H9 (cell line): Measurements from ENCODE around the gene USP12. TPM values are rescaled to one million over a fixed set of nuclear protein-coding genes. Genes with fewer than 3 reads are reported as not detected.
A peak's percentile ranks its signal among the peaks of the same experiment; 100 is the strongest.
"Not testable (repeated sequence)": the region's sequence is repeated elsewhere in the genome, so short reads cannot be mapped to it uniquely, and the experiment has no call there.

ENCODE experiments used
- DNase-seq: peaks from one replicate; pipeline ENCODE4 v3.0.0-alpha.2; 2017
- H2AFZ ChIP-seq: one replicate; pipeline ENCODE4 v1.6.1; 2013; ENCODE audit warnings: mild to moderate bottlenecking, low read length, control low read depth, moderate library complexity
- H2AK5ac ChIP-seq: 2 replicates; pipeline ENCODE4 v1.6.1; 2013; ENCODE audit warnings: low read length, control low read depth, mixed read lengths; ENCODE audit not compliant: insufficient read length
- H2BK120ac ChIP-seq: one replicate; pipeline ENCODE4 v1.6.1; 2013; ENCODE audit warnings: low read depth, mild to moderate bottlenecking, low read length, control low read depth, inconsistent platforms; ENCODE audit not compliant: poor library complexity, severe bottlenecking
- H2BK12ac ChIP-seq: 2 replicates; pipeline ENCODE4 v1.6.1; 2013; ENCODE audit warnings: low read length, control low read depth, mixed read lengths, low read depth; ENCODE audit not compliant: insufficient read length
- H2BK15ac ChIP-seq: 2 replicates; pipeline ENCODE4 v1.6.1; 2013; ENCODE audit warnings: low read depth, low read length, control low read depth
- H2BK20ac ChIP-seq: one replicate; pipeline ENCODE4 v1.6.1; 2013; ENCODE audit warnings: low read depth, mild to moderate bottlenecking, low read length, control low read depth, inconsistent platforms; ENCODE audit not compliant: poor library complexity, severe bottlenecking
- H2BK5ac ChIP-seq: 2 replicates; pipeline ENCODE4 v1.6.1; 2013; ENCODE audit warnings: low read length, control low read depth, mixed read lengths; ENCODE audit not compliant: insufficient read length
- H3K14ac ChIP-seq: 2 replicates; pipeline ENCODE4 v1.6.1; 2013; ENCODE audit warnings: low read length, control low read depth; ENCODE audit not compliant: insufficient read depth
- H3K18ac ChIP-seq: 2 replicates; pipeline ENCODE4 v1.6.1; 2013; ENCODE audit warnings: low read depth, mild to moderate bottlenecking, mixed read lengths, low read length, control low read depth; ENCODE audit not compliant: insufficient read length
- H3K23ac ChIP-seq: 2 replicates; pipeline ENCODE4 v1.6.1; 2013; ENCODE audit warnings: low read length, control low read depth, mixed read lengths, low read depth; ENCODE audit not compliant: insufficient read length
- H3K23me2 ChIP-seq: 2 replicates; pipeline ENCODE4 v1.6.1; 2013; ENCODE audit warnings: low read depth, mild to moderate bottlenecking, mixed read lengths, low read length, control low read depth; ENCODE audit not compliant: insufficient read length, poor library complexity, severe bottlenecking
- H3K27ac ChIP-seq: 2 replicates; pipeline ENCODE4 v1.5.1; 2013; ENCODE audit warnings: low read length, control low read depth, mixed read lengths, low read depth; ENCODE audit not compliant: insufficient read length
- H3K27me3 ChIP-seq: 2 replicates; pipeline ENCODE4 v1.6.1; 2013; ENCODE audit warnings: low read length, control low read depth, inconsistent platforms; ENCODE audit not compliant: insufficient read depth
- H3K4ac ChIP-seq: 2 replicates; pipeline ENCODE4 v1.6.1; 2013; ENCODE audit warnings: low read depth, mild to moderate bottlenecking, control low read depth, inconsistent platforms, low read length, moderate library complexity
- H3K4me1 ChIP-seq: 2 replicates; pipeline ENCODE4 v1.6.1; 2013; ENCODE audit warnings: low read length, control low read depth, inconsistent platforms; ENCODE audit not compliant: insufficient read depth
- H3K4me2 ChIP-seq: 2 replicates; pipeline ENCODE4 v1.6.1; 2013; ENCODE audit warnings: low read length, control low read depth, mixed read lengths; ENCODE audit not compliant: insufficient read length, insufficient read depth
- H3K56ac ChIP-seq: 2 replicates; pipeline ENCODE4 v1.6.1; 2013; ENCODE audit warnings: low read depth, mild to moderate bottlenecking, mixed read lengths, low read length, control low read depth; ENCODE audit not compliant: insufficient read length
- H3K79me1 ChIP-seq: 2 replicates; pipeline ENCODE4 v1.6.1; 2013; ENCODE audit warnings: low read depth, mild to moderate bottlenecking, moderate library complexity, low read length, control low read depth, inconsistent platforms; ENCODE audit not compliant: insufficient read depth, poor library complexity, severe bottlenecking
- H3K79me2 ChIP-seq: 2 replicates; pipeline ENCODE4 v1.6.1; 2013; ENCODE audit warnings: low read length, control low read depth, inconsistent platforms; ENCODE audit not compliant: insufficient read depth
- H3K9ac ChIP-seq: 2 replicates; pipeline ENCODE4 v1.6.1; 2013; ENCODE audit warnings: low read length, control low read depth, mixed read lengths; ENCODE audit not compliant: insufficient read length; ENCODE audit errors: extremely low read depth
- H3K9me3 ChIP-seq: one replicate; pipeline ENCODE4 v1.6.1; 2013; ENCODE audit warnings: low read depth, low read length, inconsistent platforms; ENCODE audit not compliant: control insufficient read depth
- H3T11ph ChIP-seq: one replicate; pipeline ENCODE4 v1.6.1; 2013; ENCODE audit warnings: mild to moderate bottlenecking, low read length, control low read depth, inconsistent platforms
- H4K20me1 ChIP-seq: one replicate; pipeline ENCODE4 v1.6.1; 2013; ENCODE audit not compliant: control insufficient read depth, insufficient read length, insufficient read depth
- H4K5ac ChIP-seq: 2 replicates; pipeline ENCODE4 v1.6.1; 2013; ENCODE audit warnings: low read depth, mild to moderate bottlenecking, mixed read lengths, low read length, control low read depth; ENCODE audit not compliant: insufficient read length
- H4K8ac ChIP-seq: replicated peaks from 2 replicates; pipeline ENCODE4 v1.6.1; 2013; ENCODE audit warnings: low read length, control low read depth, mixed read lengths, low read depth; ENCODE audit not compliant: insufficient read length
- H4K91ac ChIP-seq: 2 replicates; pipeline ENCODE4 v1.6.1; 2013; ENCODE audit warnings: low read depth, mild to moderate bottlenecking, moderate library complexity, mixed read lengths, low read length, control low read depth; ENCODE audit not compliant: insufficient read length
- H3K27ac Mint-ChIP-seq, 3 experiments: 2 replicates in 2 of 3; 3 replicates in 1 of 3; pipeline ENCODE4 v1.8.0; 2020 to 2021; ENCODE audit warnings: mixed read lengths in 3 of 3, mild to moderate bottlenecking in 1 of 3, moderate library complexity in 1 of 3
- H3K27me3 Mint-ChIP-seq: 2 replicates; pipeline ENCODE4 v1.8.0; 2021; ENCODE audit warnings: low read depth, mild to moderate bottlenecking, moderate library complexity, mixed read lengths
- H3K36me3 Mint-ChIP-seq, 3 experiments: 2 replicates in 2 of 3; 3 replicates in 1 of 3; pipeline ENCODE4 v1.8.0; 2020 to 2021; ENCODE audit warnings: low read depth in 3 of 3, mixed read lengths in 3 of 3; ENCODE audit not compliant: insufficient read depth in 1 of 3
- H3K4me1 Mint-ChIP-seq, 2 experiments: 2 replicates each; pipeline ENCODE4 v1.8.0; 2020; ENCODE audit warnings: mixed read lengths in 2 of 2
- H3K4me3 Mint-ChIP-seq, 2 experiments: 2 replicates in 1 of 2; 3 replicates in 1 of 2; pipeline ENCODE4 v1.8.0; 2020 to 2021; ENCODE audit warnings: mild to moderate bottlenecking in 2 of 2, mixed read lengths in 2 of 2, moderate library complexity in 1 of 2
- H3K9me3 Mint-ChIP-seq, 2 experiments: 2 replicates in 1 of 2; 3 replicates in 1 of 2; pipeline ENCODE4 v1.8.0; 2020; ENCODE audit warnings: mild to moderate bottlenecking in 2 of 2, mixed read lengths in 2 of 2, moderate library complexity in 1 of 2
- CTCF ChIP-seq: fragments of 200-600 bp; sonication (generic); conservative IDR thresholded peaks from 3 replicates; pipeline ENCODE4 v1.8.0; 2021; ENCODE audit warnings: antibody characterized with exemption, mild to moderate bottlenecking
- WGBS: extraction: QIAGEN DNeasy Blood & Tissue Kit; methylation state at CpG from one replicate; pipeline ENCODE4 v1.1.7; 2013; ENCODE audit warnings: missing lambda C conversion rate, low lambda C conversion rate, mixed read lengths; ENCODE audit not compliant: insufficient read length; ENCODE audit errors: extremely low coverage; 5-methylcytosine and 5-hydroxymethylcytosine counted together
- total RNA-seq: library from RNA; stranded (reverse); gene quantifications from 2 replicates; pipeline ENCODE4 v1.2.1, GENCODE V29; 2021

USP12 gene
- total RNA-seq, 1 experiment from 2014 or later = 24.8 TPM

- H3K56ac ChIP-seq = no peak overlapping the region
- H3K79me2 ChIP-seq = no peaks in the 10 kb centered on the region
- no peaks in the 10 kb centered on the region for H3K27me3 ChIP-seq
- H3K23ac ChIP-seq = no peak overlapping the region
- H2BK15ac ChIP-seq = no peak overlapping the region
- no peak overlapping the region for H2BK12ac ChIP-seq
- Mint-ChIP-seq H3K4me3 (no peak overlapping the region), H3K27ac (peak overlapping the region in 1 of 3 experiments; percentile 39; a peak in 1 of 7 replicates), H3K27me3 (no peaks in the 10 kb centered on the region), H3K9me3 (no peaks in the 10 kb centered on the region), H3K4me1 (peaks cover 22 to 23% of the 10 kb centered on the region in 2 experiments), H3K36me3 (no peaks in the 10 kb centered on the region)
- H2BK120ac ChIP-seq = no peak overlapping the region
- no peak overlapping the region for H3K27ac ChIP-seq
- TF ChIP-seq CTCF = no peak
- no peak overlapping the region for H2AFZ ChIP-seq
- no peak overlapping the region for H3K4me2 ChIP-seq
- no peak overlapping the region for H4K91ac ChIP-seq
- H2BK5ac ChIP-seq = no peak overlapping the region
- no peak overlapping the region for H4K8ac ChIP-seq
- no peak overlapping the region for H3K4ac ChIP-seq
- no peaks in the 10 kb centered on the region for H3K4me1 ChIP-seq
- H3K23me2 ChIP-seq = no peaks in the 10 kb centered on the region
- H3K9ac ChIP-seq = no peak overlapping the region
- no CpG with 5 or more reads among the region's 1 CpG for WGBS
- no peak overlapping the region for H2AK5ac ChIP-seq
- H3K9me3 ChIP-seq = no peaks in the 10 kb centered on the region
- H3T11ph ChIP-seq = no peak overlapping the region
- no peak overlapping the region for H2BK20ac ChIP-seq
- no peak overlapping the region for H4K5ac ChIP-seq
- H4K20me1 ChIP-seq = no peaks in the 10 kb centered on the region
- no peak overlapping the region for H3K18ac ChIP-seq
- no peaks in the 10 kb centered on the region for H3K79me1 ChIP-seq
- DNase-seq = no peak
- no peak overlapping the region for H3K14ac ChIP-seq
Measured at GRCh38 chr13:27192973-27193372, 21.4 kb upstream of the USP12 start.

- not testable (repeated sequence) for H3K4me2 ChIP-seq, H3T11ph ChIP-seq, H3K4me1 ChIP-seq, H3K4me3 Mint-ChIP-seq, H3K23me2 ChIP-seq, H2BK15ac ChIP-seq, H3K18ac ChIP-seq, H2AFZ ChIP-seq, H3K27me3 ChIP-seq, H2BK20ac ChIP-seq, H3K79me1 ChIP-seq, H4K5ac ChIP-seq, H3K9me3 ChIP-seq, DNase-seq, H3K79me2 ChIP-seq, H3K9ac ChIP-seq, H3K23ac ChIP-seq, H2BK120ac ChIP-seq, H2BK12ac ChIP-seq, H2BK5ac ChIP-seq, H3K4ac ChIP-seq, H4K8ac ChIP-seq, H3K14ac ChIP-seq, H3K9me3 Mint-ChIP-seq, H4K20me1 ChIP-seq, H3K36me3 Mint-ChIP-seq, H3K27ac ChIP-seq, H2AK5ac ChIP-seq, H3K56ac ChIP-seq, H4K91ac ChIP-seq, H3K27me3 Mint-ChIP-seq
- WGBS = no CpG with 5 or more reads among the region's 1 CpG
- Mint-ChIP-seq H3K4me1 (peaks cover 22 to 23% of the 10 kb centered on the region in 2 experiments), H3K27ac (0 out of 7 replicates have a peak overlapping the region, but pooled peaks of 1 of the 3 experiments have one; percentile 62)
Measured at GRCh38 chr13:27192367-27192766, 20.8 kb upstream of the USP12 start.
